MM.1S (cell line): Measurements from ENCODE around the gene RBAK.

Source experiments
- DNase-seq: peaks from one replicate; pipeline ENCODE4 v3.0.0-alpha.2; 2015
- H2AFZ ChIP-seq: fragments of 300-600 bp; sonication (generic); 2 replicates; pipeline ENCODE4 v1.6.0; 2016; ENCODE audit warnings: antibody characterized with exemption, low read length
- H3F3A ChIP-seq: fragments of 300-600 bp; sonication (generic); 2 replicates; pipeline ENCODE4 v1.6.1; 2016; ENCODE audit warnings: mild to moderate bottlenecking, antibody characterized with exemption, low read length, moderate library complexity, mixed read lengths; ENCODE audit not compliant: insufficient read depth
- H3K27ac ChIP-seq: fragments of 300-600 bp; sonication (generic); 2 replicates; pipeline ENCODE4 v1.5.1; 2016; ENCODE audit warnings: mild to moderate bottlenecking, low read length
- H3K27me3 ChIP-seq: fragments of 300-600 bp; sonication (generic); replicated peaks from 2 replicates; pipeline ENCODE4 v1.6.0; 2016; ENCODE audit warnings: low read length; ENCODE audit not compliant: insufficient read depth
- H3K36me3 ChIP-seq: fragments of 300-600 bp; sonication (generic); replicated peaks from 2 replicates; pipeline ENCODE4 v1.6.1; 2016; ENCODE audit warnings: mild to moderate bottlenecking, low read length, mixed read lengths; ENCODE audit not compliant: insufficient read depth
- H3K4me1 ChIP-seq: fragments of 300-600 bp; sonication (generic); 2 replicates; pipeline ENCODE4 v1.6.1; 2016; ENCODE audit warnings: low read length, mixed read lengths
- H3K4me2 ChIP-seq: fragments of 300-600 bp; sonication (generic); 2 replicates; pipeline ENCODE4 v1.6.0; 2016; ENCODE audit warnings: low read depth, low read length
- H3K4me3 ChIP-seq: fragments of 300-600 bp; sonication (generic); 2 replicates; pipeline ENCODE4 v1.5.1; 2016; ENCODE audit warnings: low read length, mixed read lengths
- H3K79me2 ChIP-seq: fragments of 300-600 bp; sonication (generic); 2 replicates; pipeline ENCODE4 v1.6.1; 2016; ENCODE audit warnings: mixed run types, low read length, mixed read lengths
- H3K9ac ChIP-seq: fragments of 300-600 bp; sonication (generic); 2 replicates; pipeline ENCODE4 v1.6.1; 2016; ENCODE audit warnings: low read length, mixed read lengths
- H3K9me2 ChIP-seq: fragments of 300-600 bp; sonication (generic); replicated peaks from 2 replicates; pipeline ENCODE4 v1.6.1; 2016; ENCODE audit warnings: mild to moderate bottlenecking, low read length, mixed read lengths; ENCODE audit not compliant: insufficient read depth
- H3K9me3 ChIP-seq: fragments of 300-600 bp; sonication (generic); replicated peaks from 2 replicates; pipeline ENCODE4 v1.6.1; 2016; ENCODE audit warnings: mild to moderate bottlenecking, low read length, mixed read lengths; ENCODE audit not compliant: insufficient read depth
- H4K20me1 ChIP-seq: fragments of 300-600 bp; sonication (generic); 2 replicates; pipeline ENCODE4 v1.6.1; 2016; ENCODE audit warnings: mild to moderate bottlenecking, low read length, moderate library complexity, mixed read lengths; ENCODE audit not compliant: insufficient read depth
- EZH2 ChIP-seq: fragments of 300-600 bp; sonication (generic); optimal IDR thresholded peaks from 2 replicates; pipeline ENCODE3; 2017; ENCODE audit warnings: low read depth, mild to moderate bottlenecking, antibody characterized with exemption, low read length, mixed read lengths
- EZH2phosphoT487 ChIP-seq: fragments of 300-600 bp; sonication (generic); IDR thresholded peaks from 2 replicates; pipeline ENCODE4 v1.6.1; 2018; ENCODE audit warnings: antibody characterized with exemption, low read length
- TF ChIP-seq, protein P1 (sequence below): fragments of 300-600 bp; sonication (generic); IDR thresholded peaks from 2 replicates; pipeline ENCODE4 v1.5.1; 2016; ENCODE audit warnings: antibody characterized with exemption, low read length, mixed read lengths

Gene RBAK

GRCh38 chr7:5094641-5095040, 49.0 kb downstream of the RBAK start:
- Histone ChIP-seq H3K4me2 (no peak overlapping the region), H3K27me3 (peaks cover 8% of the 10 kb centered on the region; the same call in 1 of the 2 replicates), H3K9me3 (no peaks in the 10 kb centered on the region), H4K20me1 (no peaks in the 10 kb centered on the region), H3K27ac (no peak overlapping the region), H3K36me3 (no peaks in the 10 kb centered on the region), H3K4me1 (no peaks in the 10 kb centered on the region), H2AFZ (no peak overlapping the region), H3K79me2 (no peaks in the 10 kb centered on the region), H3K9me2 (no peaks in the 10 kb centered on the region), H3K4me3 (no peak overlapping the region), H3K9ac (no peak overlapping the region), H3F3A (no peaks in the 10 kb centered on the region)
- DNase-seq = no peak
- no peak for TF ChIP-seq EZH2phosphoT487
- no peak for TF ChIP-seq EZH2
- TF ChIP-seq, protein P1, sequence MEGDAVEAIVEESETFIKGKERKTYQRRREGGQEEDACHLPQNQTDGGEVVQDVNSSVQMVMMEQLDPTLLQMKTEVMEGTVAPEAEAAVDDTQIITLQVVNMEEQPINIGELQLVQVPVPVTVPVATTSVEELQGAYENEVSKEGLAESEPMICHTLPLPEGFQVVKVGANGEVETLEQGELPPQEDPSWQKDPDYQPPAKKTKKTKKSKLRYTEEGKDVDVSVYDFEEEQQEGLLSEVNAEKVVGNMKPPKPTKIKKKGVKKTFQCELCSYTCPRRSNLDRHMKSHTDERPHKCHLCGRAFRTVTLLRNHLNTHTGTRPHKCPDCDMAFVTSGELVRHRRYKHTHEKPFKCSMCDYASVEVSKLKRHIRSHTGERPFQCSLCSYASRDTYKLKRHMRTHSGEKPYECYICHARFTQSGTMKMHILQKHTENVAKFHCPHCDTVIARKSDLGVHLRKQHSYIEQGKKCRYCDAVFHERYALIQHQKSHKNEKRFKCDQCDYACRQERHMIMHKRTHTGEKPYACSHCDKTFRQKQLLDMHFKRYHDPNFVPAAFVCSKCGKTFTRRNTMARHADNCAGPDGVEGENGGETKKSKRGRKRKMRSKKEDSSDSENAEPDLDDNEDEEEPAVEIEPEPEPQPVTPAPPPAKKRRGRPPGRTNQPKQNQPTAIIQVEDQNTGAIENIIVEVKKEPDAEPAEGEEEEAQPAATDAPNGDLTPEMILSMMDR = no peak

GRCh38 chr7:5116359-5116758, 70.7 kb downstream of the RBAK start:
- TF ChIP-seq, protein P1 = no peak
- TF ChIP-seq EZH2phosphoT487 (no peak), EZH2 (no peak)
- peaks cover 32% of the 10 kb centered on the region for H3K27me3 ChIP-seq
- no peaks in the 10 kb centered on the region for H3K79me2 ChIP-seq
- no peaks in the 10 kb centered on the region for H3F3A ChIP-seq
- no peak for DNase-seq
- no peak overlapping the region for H3K9ac ChIP-seq
- H3K9me2 ChIP-seq = no peaks in the 10 kb centered on the region
- H3K36me3 ChIP-seq = no peaks in the 10 kb centered on the region
- no peak overlapping the region for H2AFZ ChIP-seq
- no peak overlapping the region for H3K27ac ChIP-seq
- H3K4me3 ChIP-seq = no peak overlapping the region
- no peaks in the 10 kb centered on the region for H4K20me1 ChIP-seq
- no peak overlapping the region for H3K4me2 ChIP-seq
- H3K4me1 ChIP-seq = no peaks in the 10 kb centered on the region
- no peaks in the 10 kb centered on the region for H3K9me3 ChIP-seq

- no peaks in the 10 kb centered on the region for H3K9me3 ChIP-seq
- H3K36me3 ChIP-seq = no peaks in the 10 kb centered on the region
- no peak overlapping the region for H3K4me3 ChIP-seq
- H3K27me3 ChIP-seq = peaks cover 28% of the 10 kb centered on the region
- no peak for TF ChIP-seq EZH2
- TF ChIP-seq, protein P1 = no peak
- TF ChIP-seq EZH2phosphoT487 = no peak
- no peak overlapping the region for H3K27ac ChIP-seq
- no peak for DNase-seq
- H3K79me2 ChIP-seq = no peaks in the 10 kb centered on the region
- no peaks in the 10 kb centered on the region for H3K4me1 ChIP-seq
- H4K20me1 ChIP-seq = no peaks in the 10 kb centered on the region
- no peak overlapping the region for H2AFZ ChIP-seq
- H3K9me2 ChIP-seq = no peaks in the 10 kb centered on the region
- no peaks in the 10 kb centered on the region for H3F3A ChIP-seq
- no peak overlapping the region for H3K4me2 ChIP-seq
- H3K9ac ChIP-seq = no peak overlapping the region
Measured at GRCh38 chr7:5117095-5117970, 71.7 kb downstream of the RBAK start.
